HUES6 (cell line): ENCODE measurements around the gene TOX4.

Experiments used
- H3K27ac ChIP-seq: 2 replicates; pipeline ENCODE4 v1.7.0; 2013; ENCODE audit warnings: low read depth, mild to moderate bottlenecking, low read length, inconsistent platforms
- H3K27me3 ChIP-seq: 2 replicates; pipeline ENCODE4 v1.6.1; 2013; ENCODE audit warnings: low read length; ENCODE audit not compliant: control insufficient read depth, insufficient read depth
- H3K36me3 ChIP-seq: 2 replicates; pipeline ENCODE4 v1.6.1; 2013; ENCODE audit warnings: low read length; ENCODE audit not compliant: control insufficient read depth, insufficient read depth
- H3K4me1 ChIP-seq: 2 replicates; pipeline ENCODE4 v1.6.1; 2013; ENCODE audit warnings: low read length; ENCODE audit not compliant: control insufficient read depth, insufficient read depth
- H3K4me3 ChIP-seq: 2 replicates; pipeline ENCODE4 v1.5.1; 2013; ENCODE audit warnings: low read depth, low read length
- H3K9ac ChIP-seq: one replicate; pipeline ENCODE4 v1.6.1; 2013; ENCODE audit warnings: mild to moderate bottlenecking, low read length
- H3K9me3 ChIP-seq: 2 replicates; pipeline ENCODE4 v1.6.1; 2013; ENCODE audit warnings: low read depth, low read length; ENCODE audit not compliant: control insufficient read depth, insufficient read depth

TOX4 gene

DNA sequence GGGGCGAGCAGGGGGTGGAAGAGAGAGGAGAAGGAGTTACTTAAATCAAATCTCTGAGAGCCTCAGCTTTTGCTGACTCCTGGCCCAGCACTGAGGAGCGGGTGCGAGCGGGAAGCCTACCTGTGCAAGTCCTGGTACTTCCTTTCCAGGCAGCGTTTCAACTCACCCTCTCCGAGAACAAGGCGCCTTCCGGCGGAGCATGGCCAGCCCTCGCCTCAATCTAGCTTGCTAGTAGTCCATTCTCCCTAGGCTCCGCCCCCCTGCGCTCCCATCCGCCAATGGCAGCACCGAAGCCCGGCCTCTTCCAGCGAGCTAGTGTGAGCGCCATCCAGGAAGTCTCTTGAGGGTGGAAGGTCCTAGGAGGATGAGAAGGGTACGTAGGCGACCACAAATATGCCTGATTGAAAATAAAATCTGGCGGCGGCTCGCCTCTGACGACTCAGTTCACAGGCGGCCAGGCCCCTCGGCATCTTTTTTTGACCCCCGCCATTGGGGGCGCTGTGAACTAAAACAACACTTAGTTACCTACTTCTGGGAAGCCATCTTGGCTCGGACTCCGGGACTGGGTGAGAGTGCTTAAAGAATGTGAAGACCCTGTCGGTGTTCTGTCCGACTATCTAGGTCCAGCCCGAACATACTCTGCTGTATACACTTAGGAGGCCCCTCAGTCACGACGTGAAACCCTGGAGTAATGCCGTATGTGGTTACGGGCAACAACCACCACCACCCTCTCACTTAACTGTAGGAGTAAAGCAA is 20.9 kb upstream of the TOX4 start, which contains the start of gene CHD8:
TSS of gene CHD8 (minus strand) at position 212 of the 756 bp plus-strand sequence. CDS start 24,480 bp downstream, outside the sequence.
- peak within 1 kb of the TSS; percentile 81 for H3K27ac ChIP-seq
- H3K4me1 ChIP-seq = no peaks in the 10 kb centered on the region
- H3K36me3 ChIP-seq = peaks cover 15% of the 10 kb centered on the region
- peak within 1 kb of the TSS; percentile 95 for H3K9ac ChIP-seq
- H3K4me3 ChIP-seq = peak within 1 kb of the TSS; percentile 90
- H3K27me3 ChIP-seq = no peaks in the 10 kb centered on the region
- H3K9me3 ChIP-seq = no peaks in the 10 kb centered on the region

DNA sequence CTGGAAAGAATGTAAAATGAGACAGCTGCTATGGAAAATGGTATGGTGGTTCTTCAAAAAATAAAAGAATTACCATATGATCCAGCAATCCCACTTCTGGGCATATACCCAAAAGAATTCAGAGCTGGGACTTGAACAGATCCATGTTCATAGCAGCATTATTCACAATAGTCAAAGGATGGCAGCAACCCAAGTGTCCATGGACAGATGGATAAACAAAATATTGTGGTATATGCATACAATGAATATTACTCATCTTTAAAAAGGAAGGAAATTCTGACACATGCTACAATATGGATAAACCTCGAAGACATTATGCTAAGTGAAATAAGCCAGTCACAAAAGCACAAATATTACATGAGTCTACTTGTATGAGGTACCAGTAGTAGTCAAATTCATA is 9.4 kb upstream of the TOX4 start:
- Histone ChIP-seq H3K4me3 (no peak overlapping the region), H3K36me3 (peaks cover 69% of the 10 kb centered on the region), H3K9me3 (no peaks in the 10 kb centered on the region)

DNA sequence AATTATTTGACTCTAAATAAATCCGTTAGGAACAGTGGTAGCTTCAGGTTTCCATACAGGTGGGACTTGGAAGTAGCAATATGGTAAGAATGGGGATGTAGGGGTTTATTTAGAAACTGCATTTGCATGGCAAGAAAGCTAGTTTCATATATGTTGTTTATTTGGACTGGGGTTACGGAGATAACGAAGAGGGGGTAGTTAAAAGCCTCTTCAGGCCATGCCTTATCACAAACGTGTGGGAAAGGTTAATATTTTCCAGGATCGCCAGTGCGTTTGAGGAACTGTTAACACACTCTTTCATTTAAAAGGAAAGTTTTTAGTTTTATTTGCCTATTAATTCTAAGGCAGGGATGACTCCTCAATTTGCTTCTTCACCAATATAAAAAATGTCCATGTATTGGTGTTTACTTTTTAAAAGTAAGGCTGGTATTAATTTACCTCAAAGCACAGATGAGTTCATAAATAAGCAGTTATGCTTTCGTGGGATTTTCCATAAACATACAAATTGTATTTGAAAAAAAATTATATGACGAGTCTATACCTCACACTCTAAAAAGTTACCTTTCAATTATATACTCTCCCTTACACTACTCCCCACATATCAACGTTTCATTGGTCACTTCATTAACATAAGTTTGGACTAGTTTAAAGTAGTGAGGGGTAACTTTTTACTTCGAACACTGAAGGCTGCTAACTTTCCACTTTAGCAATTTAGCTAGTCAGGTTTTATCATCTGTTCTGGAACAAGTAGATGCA is 1.1 kb upstream of the TOX4 start:
- peak overlapping the region; percentile 64 for H3K9ac ChIP-seq
- peaks cover 32% of the 10 kb centered on the region for H3K36me3 ChIP-seq
- H3K4me1 ChIP-seq = no peaks in the 10 kb centered on the region

More for the DNA sequence above, 9.4 kb upstream of the TOX4 start:
- Histone ChIP-seq H3K27ac (no peak overlapping the region), H3K27me3 (no peaks in the 10 kb centered on the region), H3K9ac (no peak overlapping the region), H3K4me1 (no peaks in the 10 kb centered on the region)

DNA sequence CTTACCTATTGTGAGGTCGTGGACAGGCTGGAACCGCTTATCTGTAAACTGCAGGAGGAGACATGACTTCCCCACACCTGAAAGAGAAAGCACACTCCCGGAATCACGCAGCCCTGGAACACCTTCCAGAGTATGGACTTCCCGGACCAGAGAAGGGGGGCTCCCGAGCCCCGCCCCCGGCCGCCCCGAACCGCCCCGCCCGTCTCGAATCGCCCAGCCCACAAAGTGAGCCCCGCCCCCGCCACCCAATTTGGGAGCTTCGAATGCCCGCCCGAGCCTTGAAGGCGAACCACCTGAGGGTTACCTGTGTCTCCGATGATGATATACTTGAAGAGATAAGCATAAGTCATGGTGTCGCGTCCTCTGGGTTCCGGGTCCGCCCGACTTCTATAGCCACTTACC is 471 bp upstream of the TOX4 start:
- peak overlapping the region; percentile 64 for H3K9ac ChIP-seq
- H3K9me3 ChIP-seq = no peaks in the 10 kb centered on the region
- H3K4me1 ChIP-seq = no peaks in the 10 kb centered on the region
- peaks cover 33% of the 10 kb centered on the region for H3K36me3 ChIP-seq
- H3K4me3 ChIP-seq = peak overlapping the region; percentile 78
- no peaks in the 10 kb centered on the region for H3K27me3 ChIP-seq
- no peak overlapping the region for H3K27ac ChIP-seq

More for the DNA sequence above, 1.1 kb upstream of the TOX4 start:
- Histone ChIP-seq H3K27me3 (no peaks in the 10 kb centered on the region), H3K4me3 (peak overlapping the region; percentile 78), H3K9me3 (no peaks in the 10 kb centered on the region), H3K27ac (no peak overlapping the region)

DNA sequence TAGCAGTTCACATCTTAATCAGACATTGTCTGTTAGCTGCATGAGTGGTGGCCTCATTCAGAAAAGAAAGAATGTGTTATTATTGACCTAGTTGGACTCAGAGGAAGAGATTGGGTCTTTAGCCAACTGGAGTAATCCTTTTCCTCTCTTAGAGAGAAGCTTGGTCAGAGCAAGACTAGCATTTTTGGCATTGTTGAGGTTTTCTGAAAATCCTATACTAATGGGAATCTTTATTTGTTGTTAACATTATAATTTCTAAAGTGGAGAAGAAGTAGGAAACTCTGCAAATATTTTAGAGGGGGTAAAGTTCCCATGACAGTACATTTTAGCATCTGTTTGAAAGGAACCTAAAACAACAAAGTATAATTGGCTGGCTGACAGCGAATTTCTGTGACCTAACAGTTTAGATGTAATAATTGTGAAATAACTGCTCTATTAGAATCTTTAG is 9.7 kb downstream of the TOX4 start:
- H3K9ac ChIP-seq = no peak overlapping the region
- H3K36me3 ChIP-seq = peaks cover 38% of the 10 kb centered on the region
- no peaks in the 10 kb centered on the region for H3K27me3 ChIP-seq
- no peak overlapping the region for H3K27ac ChIP-seq
- no peaks in the 10 kb centered on the region for H3K4me1 ChIP-seq
- H3K4me3 ChIP-seq = no peak overlapping the region
- no peaks in the 10 kb centered on the region for H3K9me3 ChIP-seq

DNA sequence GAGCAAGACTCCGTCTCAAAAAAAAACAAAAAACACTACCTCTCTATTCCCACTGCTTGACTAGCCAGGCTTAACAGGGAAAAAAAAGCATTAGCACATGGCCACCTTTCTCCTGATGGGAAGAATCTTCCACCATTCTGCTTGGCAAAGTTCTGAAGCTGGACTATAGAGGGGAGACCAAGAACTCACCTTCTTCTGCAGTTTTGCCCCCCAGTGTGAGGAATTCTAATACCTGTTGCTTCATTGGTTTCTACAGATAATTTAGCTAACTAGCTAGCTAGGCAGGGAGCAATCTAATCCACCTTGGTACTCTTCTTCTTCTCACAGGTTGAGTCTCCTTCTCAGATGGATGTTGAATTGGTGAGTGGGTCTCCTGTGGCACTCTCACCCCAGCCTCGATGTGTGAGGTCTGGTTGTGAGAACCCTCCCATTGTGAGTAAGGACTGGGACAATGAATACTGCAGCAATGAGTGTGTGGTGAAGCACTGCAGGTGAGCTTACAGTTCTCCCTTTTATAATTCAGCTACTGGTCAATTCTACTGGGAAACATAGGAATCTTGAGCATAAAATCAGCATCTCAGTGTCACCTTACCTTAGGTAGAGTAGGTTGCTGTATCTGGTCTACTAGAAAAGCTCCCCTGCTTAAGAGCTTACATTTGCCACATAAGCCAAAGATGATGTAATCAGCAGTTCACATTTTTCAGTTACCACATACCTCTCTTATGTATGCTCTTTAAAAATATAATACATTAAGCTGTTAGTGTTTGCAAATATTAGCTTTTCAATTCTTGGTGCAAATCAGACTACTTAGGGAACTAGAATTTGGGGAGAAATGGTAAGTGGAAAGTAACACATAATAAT is 18.1 kb downstream of the TOX4 start:
- Histone ChIP-seq H3K4me1 (peaks cover 10% of the 10 kb centered on the region), H3K27me3 (no peaks in the 10 kb centered on the region), H3K4me3 (no peak overlapping the region), H3K27ac (peak overlapping the region; percentile 12; the same call in 1 of the 2 replicates), H3K36me3 (peaks cover 85% of the 10 kb centered on the region), H3K9ac (no peak overlapping the region), H3K9me3 (no peaks in the 10 kb centered on the region)

DNA sequence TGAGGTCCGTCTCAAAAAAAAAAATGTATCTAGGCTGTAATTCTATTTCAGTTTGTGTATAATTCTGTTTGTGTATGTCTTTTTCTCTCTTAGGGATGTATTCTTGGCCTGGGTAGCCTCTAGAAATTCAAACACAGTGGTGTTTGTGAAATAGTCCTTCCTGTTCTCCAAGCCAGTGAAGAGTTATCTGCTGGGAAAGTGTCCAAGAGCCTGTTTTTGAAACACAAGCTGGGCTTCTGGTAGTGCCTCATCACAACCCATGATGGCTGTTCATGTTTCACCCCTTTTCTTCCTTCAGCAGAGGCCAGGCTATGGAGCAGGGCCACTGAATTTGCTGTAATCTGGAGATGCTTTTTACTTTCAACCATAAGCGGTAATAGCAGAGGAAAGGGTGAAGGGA is 19.5 kb downstream of the TOX4 start:
- Histone ChIP-seq H3K4me3 (no peak overlapping the region), H3K4me1 (peaks cover 10% of the 10 kb centered on the region), H3K27me3 (no peaks in the 10 kb centered on the region), H3K27ac (no peak overlapping the region), H3K36me3 (peaks cover 88% of the 10 kb centered on the region), H3K9ac (no peak overlapping the region), H3K9me3 (no peaks in the 10 kb centered on the region)

DNA sequence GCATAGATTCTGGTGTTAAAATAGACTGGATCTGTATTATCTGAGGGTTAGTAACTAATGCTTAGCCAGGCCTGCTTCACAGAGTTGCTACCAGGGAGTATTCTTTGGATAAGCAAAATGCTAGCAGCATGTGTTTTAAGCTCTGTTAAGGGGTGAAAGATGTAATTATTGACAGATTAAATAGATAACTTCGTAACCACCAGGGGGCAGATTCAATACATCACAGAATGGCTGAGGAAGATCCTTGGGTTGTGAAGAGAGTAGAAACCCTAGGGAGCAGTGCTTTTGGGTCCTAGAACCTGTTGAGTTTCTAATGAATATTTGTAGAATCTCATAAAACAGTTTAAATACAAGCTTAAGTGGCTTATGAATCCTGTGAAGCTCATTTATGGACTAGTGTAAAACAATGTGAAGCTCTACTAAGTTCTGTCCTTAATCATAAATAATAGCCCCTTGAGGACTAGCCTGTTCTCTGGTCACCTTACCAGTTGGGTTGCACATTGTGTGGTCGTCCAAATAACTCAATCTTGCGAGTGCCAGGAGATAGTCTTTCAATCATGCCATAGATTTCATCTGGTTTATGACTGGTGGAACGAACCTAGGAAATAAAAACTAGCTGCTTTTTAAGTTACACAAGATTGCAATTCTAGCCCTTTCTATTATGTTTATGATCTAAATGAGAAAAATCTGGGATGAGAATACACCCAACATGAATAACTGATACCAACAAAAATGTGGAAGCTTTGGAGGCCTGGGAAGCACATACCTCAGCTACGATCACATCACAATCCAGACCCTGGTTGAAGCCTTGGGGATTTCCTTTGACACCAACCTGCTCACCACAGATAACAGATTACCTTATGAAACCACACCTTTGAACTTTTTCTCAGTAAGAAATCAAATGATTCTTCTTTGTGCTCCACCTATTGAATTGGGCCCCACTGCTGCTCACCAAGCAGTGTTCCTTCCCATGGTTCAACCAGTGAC is 21.8 kb downstream of the TOX4 start:
- H3K36me3 ChIP-seq = peaks cover 94% of the 10 kb centered on the region
- peaks cover 10% of the 10 kb centered on the region for H3K4me1 ChIP-seq
- H3K27ac ChIP-seq = peak overlapping the region; percentile 28; the same call in 1 of the 2 replicates

DNA sequence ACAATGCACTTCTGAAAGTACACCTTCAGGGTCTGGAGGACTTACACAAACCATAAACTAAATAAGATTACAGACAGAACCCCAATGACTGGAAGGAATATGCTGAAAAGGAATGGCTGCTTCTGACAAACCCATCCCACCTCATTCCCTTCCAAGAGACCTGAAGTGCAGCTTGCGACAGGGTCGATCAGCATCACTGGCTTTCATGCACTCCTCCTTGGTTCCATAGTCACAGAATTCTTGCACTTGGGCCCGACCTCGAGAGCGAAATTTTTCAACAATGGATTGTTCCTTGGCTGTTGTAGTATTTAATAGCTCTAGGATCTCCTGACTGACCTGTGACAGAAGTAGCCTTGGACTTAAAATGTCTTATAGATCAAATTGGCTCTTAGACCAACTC is 24.6 kb downstream of the TOX4 start:
- H3K27me3 ChIP-seq = no peaks in the 10 kb centered on the region
- no peak overlapping the region for H3K27ac ChIP-seq
- no peaks in the 10 kb centered on the region for H3K9me3 ChIP-seq
- no peak overlapping the region for H3K4me3 ChIP-seq
- H3K9ac ChIP-seq = no peak overlapping the region
- H3K36me3 ChIP-seq = peaks cover 85% of the 10 kb centered on the region
- peaks cover 10% of the 10 kb centered on the region for H3K4me1 ChIP-seq

More for the DNA sequence above, 21.8 kb downstream of the TOX4 start:
- no peaks in the 10 kb centered on the region for H3K27me3 ChIP-seq
- no peaks in the 10 kb centered on the region for H3K9me3 ChIP-seq
- H3K4me3 ChIP-seq = no peak overlapping the region
- H3K9ac ChIP-seq = no peak overlapping the region

DNA sequence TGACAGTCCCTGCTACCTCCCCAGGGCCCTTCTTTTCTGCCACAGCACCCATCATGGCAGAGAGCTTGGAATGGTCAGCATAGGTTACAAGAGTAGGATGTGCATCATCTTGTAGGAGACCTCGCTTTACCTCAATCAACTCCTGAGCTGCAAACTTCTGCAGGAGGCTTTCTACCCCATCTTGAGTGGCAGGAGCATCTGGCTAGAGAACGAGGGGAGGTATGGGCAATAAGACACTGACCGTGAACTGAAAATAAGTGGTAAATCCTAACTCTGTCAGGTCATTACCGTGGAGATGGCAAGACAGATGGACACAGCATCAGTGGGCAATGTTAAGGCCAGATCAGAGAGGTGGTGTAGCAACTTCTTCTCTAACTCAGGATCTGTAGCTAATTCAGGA is 26.4 kb downstream of the TOX4 start:
- Histone ChIP-seq H3K4me1 (peaks cover 10% of the 10 kb centered on the region), H3K27me3 (no peaks in the 10 kb centered on the region), H3K9me3 (no peaks in the 10 kb centered on the region), H3K27ac (no peak overlapping the region), H3K36me3 (peaks cover 81% of the 10 kb centered on the region), H3K9ac (no peak overlapping the region), H3K4me3 (no peak overlapping the region)
